ENCODE data around the gene MCM6.

MCM6 gene

GRCh38 chr2:135876066-135876711 is at the start of gene MCM6:
TSS of gene MCM6 (minus strand) at chr2:135876443. CDS start at chr2:135876365, 78 bp downstream.
- Histone ChIP-seq H3K4me1 (ENCODE audit: control insufficient read depth, insufficient read depth, low read length) (peaks cover 3% of the 10 kb centered on the region), H3K9ac (ENCODE audit: low read length) (peak within 1 kb of the TSS; percentile 45), H3K27me3 (ENCODE audit: control insufficient read depth, insufficient read depth, low read length) (no peaks in the 10 kb centered on the region), H3K36me3 (ENCODE audit: control insufficient read depth, insufficient read depth, low read length) (no peaks in the 10 kb centered on the region), H3K4me3 (ENCODE audit: low read length) (peak within 1 kb of the TSS; percentile 62), H3K27ac (ENCODE audit: low read depth, low read length) (peak within 1 kb of the TSS; percentile 60)

- Histone ChIP-seq H3K4me1 (ENCODE audit: control insufficient read depth, insufficient read depth, low read length) (no peaks in the 10 kb centered on the region), H3K9ac (ENCODE audit: low read length) (no peak overlapping the region), H3K4me3 (ENCODE audit: low read length) (no peak overlapping the region), H3K27me3 (ENCODE audit: control insufficient read depth, insufficient read depth, low read length) (no peaks in the 10 kb centered on the region), H3K36me3 (ENCODE audit: control insufficient read depth, insufficient read depth, low read length) (peaks cover 4% of the 10 kb centered on the region), H3K27ac (ENCODE audit: low read depth, low read length) (no peak overlapping the region)
Measured at GRCh38 chr2:135925571-135925970, 49.3 kb upstream of the MCM6 start.

GRCh38 chr2:135916207-135916606 is 40.0 kb upstream of the MCM6 start:
- no peak overlapping the region for H3K4me3 ChIP-seq (ENCODE audit: low read length)
- no peaks in the 10 kb centered on the region for H3K27me3 ChIP-seq (ENCODE audit: control insufficient read depth, insufficient read depth, low read length)
- no peaks in the 10 kb centered on the region for H3K4me1 ChIP-seq (ENCODE audit: control insufficient read depth, insufficient read depth, low read length)
- H3K9ac ChIP-seq (ENCODE audit: low read length) = no peak overlapping the region
- H3K36me3 ChIP-seq (ENCODE audit: control insufficient read depth, insufficient read depth, low read length) = no peaks in the 10 kb centered on the region
- no peak overlapping the region for H3K27ac ChIP-seq (ENCODE audit: low read depth, low read length)

- no peak overlapping the region for H3K4me3 ChIP-seq (ENCODE audit: low read length)
- no peaks in the 10 kb centered on the region for H3K4me1 ChIP-seq (ENCODE audit: control insufficient read depth, insufficient read depth, low read length)
- H3K36me3 ChIP-seq (ENCODE audit: control insufficient read depth, insufficient read depth, low read length) = no peaks in the 10 kb centered on the region
- H3K27me3 ChIP-seq (ENCODE audit: control insufficient read depth, insufficient read depth, low read length) = no peaks in the 10 kb centered on the region
- no peak overlapping the region for H3K27ac ChIP-seq (ENCODE audit: low read depth, low read length)
- no peak overlapping the region for H3K9ac ChIP-seq (ENCODE audit: low read length)
Measured at GRCh38 chr2:135914485-135914884, 38.2 kb upstream of the MCM6 start.

- Histone ChIP-seq H3K36me3 (ENCODE audit: control insufficient read depth, insufficient read depth, low read length) (no peaks in the 10 kb centered on the region), H3K4me3 (ENCODE audit: low read length) (no peak overlapping the region), H3K9ac (ENCODE audit: low read length) (no peak overlapping the region), H3K27ac (ENCODE audit: low read depth, low read length) (no peak overlapping the region), H3K27me3 (ENCODE audit: control insufficient read depth, insufficient read depth, low read length) (no peaks in the 10 kb centered on the region), H3K4me1 (ENCODE audit: control insufficient read depth, insufficient read depth, low read length) (no peaks in the 10 kb centered on the region)
Measured at GRCh38 chr2:135913727-135914365, 37.6 kb upstream of the MCM6 start.

- Histone ChIP-seq H3K27ac (ENCODE audit: low read depth, low read length) (no peak overlapping the region), H3K4me1 (ENCODE audit: control insufficient read depth, insufficient read depth, low read length) (no peaks in the 10 kb centered on the region), H3K36me3 (ENCODE audit: control insufficient read depth, insufficient read depth, low read length) (no peaks in the 10 kb centered on the region)
Measured at GRCh38 chr2:135909976-135910375, 33.7 kb upstream of the MCM6 start.

GRCh38 chr2:135905679-135906078 is 29.4 kb upstream of the MCM6 start:
- H3K9ac ChIP-seq (ENCODE audit: low read length) = no peak overlapping the region
- no peak overlapping the region for H3K4me3 ChIP-seq (ENCODE audit: low read length)
- no peaks in the 10 kb centered on the region for H3K4me1 ChIP-seq (ENCODE audit: control insufficient read depth, insufficient read depth, low read length)
- no peaks in the 10 kb centered on the region for H3K27me3 ChIP-seq (ENCODE audit: control insufficient read depth, insufficient read depth, low read length)
- no peaks in the 10 kb centered on the region for H3K36me3 ChIP-seq (ENCODE audit: control insufficient read depth, insufficient read depth, low read length)
- H3K27ac ChIP-seq (ENCODE audit: low read depth, low read length) = no peak overlapping the region

More at GRCh38 chr2:135909976-135910375, 33.7 kb upstream of the MCM6 start:
- H3K27me3 ChIP-seq (ENCODE audit: control insufficient read depth, insufficient read depth, low read length) = no peaks in the 10 kb centered on the region
- H3K9ac ChIP-seq (ENCODE audit: low read length) = no peak overlapping the region
- no peak overlapping the region for H3K4me3 ChIP-seq (ENCODE audit: low read length)

GRCh38 chr2:135904341-135904989 is 28.2 kb upstream of the MCM6 start:
- Histone ChIP-seq H3K4me1 (ENCODE audit: control insufficient read depth, insufficient read depth, low read length) (no peaks in the 10 kb centered on the region), H3K27ac (ENCODE audit: low read depth, low read length) (no peak overlapping the region), H3K36me3 (ENCODE audit: control insufficient read depth, insufficient read depth, low read length) (no peaks in the 10 kb centered on the region), H3K27me3 (ENCODE audit: control insufficient read depth, insufficient read depth, low read length) (no peaks in the 10 kb centered on the region), H3K9ac (ENCODE audit: low read length) (no peak overlapping the region), H3K4me3 (ENCODE audit: low read length) (no peak overlapping the region)

GRCh38 chr2:135903650-135904049 is 27.4 kb upstream of the MCM6 start:
- Histone ChIP-seq H3K4me1 (ENCODE audit: control insufficient read depth, insufficient read depth, low read length) (no peaks in the 10 kb centered on the region), H3K27me3 (ENCODE audit: control insufficient read depth, insufficient read depth, low read length) (no peaks in the 10 kb centered on the region), H3K27ac (ENCODE audit: low read depth, low read length) (no peak overlapping the region), H3K4me3 (ENCODE audit: low read length) (no peak overlapping the region), H3K36me3 (ENCODE audit: control insufficient read depth, insufficient read depth, low read length) (no peaks in the 10 kb centered on the region), H3K9ac (ENCODE audit: low read length) (no peak overlapping the region)

- H3K4me1 ChIP-seq (ENCODE audit: control insufficient read depth, insufficient read depth, low read length) = no peaks in the 10 kb centered on the region
- no peaks in the 10 kb centered on the region for H3K36me3 ChIP-seq (ENCODE audit: control insufficient read depth, insufficient read depth, low read length)
- no peaks in the 10 kb centered on the region for H3K27me3 ChIP-seq (ENCODE audit: control insufficient read depth, insufficient read depth, low read length)
- no peak overlapping the region for H3K27ac ChIP-seq (ENCODE audit: low read depth, low read length)
- no peak overlapping the region for H3K9ac ChIP-seq (ENCODE audit: low read length)
- H3K4me3 ChIP-seq (ENCODE audit: low read length) = no peak overlapping the region
Measured at GRCh38 chr2:135899567-135899966, 23.3 kb upstream of the MCM6 start.

- H3K4me3 ChIP-seq (ENCODE audit: low read length) = no peak overlapping the region
Measured at GRCh38 chr2:135898234-135898786, 22.1 kb upstream of the MCM6 start.

GRCh38 chr2:135894930-135895329 is 18.7 kb upstream of the MCM6 start:
- no peak overlapping the region for H3K27ac ChIP-seq (ENCODE audit: low read depth, low read length)
- H3K9ac ChIP-seq (ENCODE audit: low read length) = no peak overlapping the region
- H3K4me1 ChIP-seq (ENCODE audit: control insufficient read depth, insufficient read depth, low read length) = no peaks in the 10 kb centered on the region
- H3K27me3 ChIP-seq (ENCODE audit: control insufficient read depth, insufficient read depth, low read length) = no peaks in the 10 kb centered on the region
- H3K36me3 ChIP-seq (ENCODE audit: control insufficient read depth, insufficient read depth, low read length) = no peaks in the 10 kb centered on the region
- no peak overlapping the region for H3K4me3 ChIP-seq (ENCODE audit: low read length)

More at GRCh38 chr2:135898234-135898786, 22.1 kb upstream of the MCM6 start:
- no peaks in the 10 kb centered on the region for H3K36me3 ChIP-seq (ENCODE audit: control insufficient read depth, insufficient read depth, low read length)
- no peak overlapping the region for H3K9ac ChIP-seq (ENCODE audit: low read length)
- no peaks in the 10 kb centered on the region for H3K27me3 ChIP-seq (ENCODE audit: control insufficient read depth, insufficient read depth, low read length)
- H3K4me1 ChIP-seq (ENCODE audit: control insufficient read depth, insufficient read depth, low read length) = no peaks in the 10 kb centered on the region
- H3K27ac ChIP-seq (ENCODE audit: low read depth, low read length) = no peak overlapping the region
